OCI-LY1 (cell line): Measurements from ENCODE around the gene CNTNAP5.

Experiments used
- H2AFZ ChIP-seq: fragments of 200-600 bp; sonication (generic), shearing (Covaris generic); 2 replicates; pipeline ENCODE4 v1.6.0; 2014; ENCODE audit warnings: antibody characterized with exemption, mild to moderate bottlenecking, low read length
- H3F3A ChIP-seq: fragments of 200-600 bp; sonication (generic), shearing (Covaris generic); 2 replicates; pipeline ENCODE4 v1.6.0; 2014; ENCODE audit warnings: mild to moderate bottlenecking, antibody characterized with exemption, low read length, moderate library complexity; ENCODE audit not compliant: insufficient read depth
- H3K27ac ChIP-seq: fragments of 200-600 bp; sonication (generic); 2 replicates; pipeline ENCODE4 v1.5.1; 2014; ENCODE audit warnings: low read length, mixed run types, mild to moderate bottlenecking, low read depth; ENCODE audit not compliant: poor library complexity, severe bottlenecking
- H3K27me3 ChIP-seq: fragments of 200-600 bp; sonication (generic); 2 replicates; pipeline ENCODE4 v1.6.0; 2014; ENCODE audit warnings: antibody characterized with exemption, mild to moderate bottlenecking, low read length, moderate library complexity; ENCODE audit not compliant: insufficient read depth
- H3K36me3 ChIP-seq: fragments of 200-600 bp; sonication (generic); 2 replicates; pipeline ENCODE4 v1.6.1; 2014; ENCODE audit warnings: mild to moderate bottlenecking, antibody characterized with exemption, low read length, moderate library complexity, mixed read lengths; ENCODE audit not compliant: insufficient read depth
- H3K4me1 ChIP-seq: fragments of 200-600 bp; sonication (generic); 2 replicates; pipeline ENCODE4 v1.5.1; 2014; ENCODE audit warnings: mild to moderate bottlenecking, low read length, moderate library complexity; ENCODE audit not compliant: insufficient read depth, severe bottlenecking
- H3K4me2 ChIP-seq: fragments of 200-600 bp; sonication (generic), shearing (Covaris generic); 2 replicates; pipeline ENCODE4 v1.6.1; 2014; ENCODE audit warnings: low read length
- H3K4me3 ChIP-seq: fragments of 200-600 bp; sonication (generic); 2 replicates; pipeline ENCODE4 v1.5.1; 2014; ENCODE audit warnings: low read length, low read depth, mild to moderate bottlenecking, mixed read lengths; ENCODE audit not compliant: poor library complexity, severe bottlenecking
- H3K79me2 ChIP-seq: fragments of 200-600 bp; shearing (Covaris generic); 2 replicates; pipeline ENCODE4 v1.6.1; 2016; ENCODE audit warnings: mixed run types, low read length, mixed read lengths; ENCODE audit not compliant: insufficient read depth
- H3K9ac ChIP-seq: fragments of 200-600 bp; sonication (generic), shearing (Covaris generic); 2 replicates; pipeline ENCODE4 v1.6.1; 2014; ENCODE audit warnings: mild to moderate bottlenecking, low read length, mixed read lengths
- H3K9me2 ChIP-seq: fragments of 200-600 bp; sonication (generic), shearing (Covaris generic); 2 replicates; pipeline ENCODE4 v1.6.1; 2014; ENCODE audit warnings: low read depth, mild to moderate bottlenecking, low read length, mixed read lengths
- H3K9me3 ChIP-seq: fragments of 200-600 bp; shearing (Covaris generic); 2 replicates; pipeline ENCODE4 v1.6.1; 2014; ENCODE audit warnings: low read length, mixed read lengths
- H4K20me1 ChIP-seq: fragments of 200-600 bp; sonication (generic), shearing (Covaris generic); 2 replicates; pipeline ENCODE4 v1.6.0; 2016; ENCODE audit warnings: mild to moderate bottlenecking, low read length; ENCODE audit not compliant: insufficient read depth
- CTCF ChIP-seq: fragments of 200-600 bp; sonication (generic), shearing (Covaris generic); IDR thresholded peaks from 2 replicates; pipeline ENCODE4 v1.5.1; 2017; ENCODE audit warnings: mild to moderate bottlenecking, antibody characterized with exemption, low read length, moderate library complexity, mixed read lengths
- EZH2 ChIP-seq: fragments of 200-600 bp; sonication (generic), shearing (Covaris generic); IDR thresholded peaks from 2 replicates; pipeline ENCODE4 v1.8.0; 2017; ENCODE audit warnings: borderline replicate concordance, mixed run types, mild to moderate bottlenecking, antibody characterized with exemption, low read length, moderate library complexity, mixed read lengths

CNTNAP5 gene

GRCh38 chr2:123999681-124000080 is 25.4 kb upstream of the CNTNAP5 start:
- H3K36me3 ChIP-seq: no peaks in the 10 kb centered on the region

GRCh38 chr2:124001696-124002430 is 23.2 kb upstream of the CNTNAP5 start:
- no peaks in the 10 kb centered on the region for H3F3A ChIP-seq
- no peaks in the 10 kb centered on the region for H3K9me2 ChIP-seq
- no peak overlapping the region for H3K27ac ChIP-seq
- TF ChIP-seq CTCF (no peak), EZH2 (no peak)
- no peak overlapping the region for H3K9ac ChIP-seq
- no peaks in the 10 kb centered on the region for H3K4me1 ChIP-seq
- no peaks in the 10 kb centered on the region for H3K27me3 ChIP-seq
- H3K9me3 ChIP-seq: no peaks in the 10 kb centered on the region
- no peak overlapping the region for H3K4me2 ChIP-seq
- no peaks in the 10 kb centered on the region for H3K36me3 ChIP-seq
- H3K79me2 ChIP-seq: no peaks in the 10 kb centered on the region
- H2AFZ ChIP-seq: no peak overlapping the region
- H3K4me3 ChIP-seq: no peak overlapping the region
- H4K20me1 ChIP-seq: no peaks in the 10 kb centered on the region

More at GRCh38 chr2:123999681-124000080, 25.4 kb upstream of the CNTNAP5 start:
- Histone ChIP-seq H3K27ac (no peak overlapping the region), H4K20me1 (no peaks in the 10 kb centered on the region), H3K27me3 (no peaks in the 10 kb centered on the region), H3K9ac (no peak overlapping the region), H2AFZ (no peak overlapping the region), H3K9me3 (no peaks in the 10 kb centered on the region), H3F3A (no peaks in the 10 kb centered on the region), H3K79me2 (no peaks in the 10 kb centered on the region), H3K4me1 (no peaks in the 10 kb centered on the region), H3K9me2 (no peaks in the 10 kb centered on the region), H3K4me3 (no peak overlapping the region), H3K4me2 (no peak overlapping the region)
- TF ChIP-seq EZH2 (no peak), CTCF (no peak)

GRCh38 chr2:124018890-124019289 is 6.2 kb upstream of the CNTNAP5 start:
- no peaks in the 10 kb centered on the region for H4K20me1 ChIP-seq
- H3F3A ChIP-seq: no peaks in the 10 kb centered on the region
- no peak overlapping the region for H3K4me3 ChIP-seq
- no peaks in the 10 kb centered on the region for H3K36me3 ChIP-seq
- no peaks in the 10 kb centered on the region for H3K9me3 ChIP-seq
- H3K4me1 ChIP-seq: no peaks in the 10 kb centered on the region
- no peak overlapping the region for H3K9ac ChIP-seq
- no peak overlapping the region for H3K4me2 ChIP-seq
- no peaks in the 10 kb centered on the region for H3K27me3 ChIP-seq
- no peak overlapping the region for H3K27ac ChIP-seq
- no peaks in the 10 kb centered on the region for H3K79me2 ChIP-seq
- TF ChIP-seq EZH2: no peak
- no peak for TF ChIP-seq CTCF
- no peak overlapping the region for H2AFZ ChIP-seq
- H3K9me2 ChIP-seq: no peaks in the 10 kb centered on the region
